B cell (primary cell): Measurements from ENCODE around the gene TWF2. TPM values are rescaled to one million over a fixed set of nuclear protein-coding genes. Genes with fewer than 3 reads are reported as not detected.
A peak's percentile ranks its signal among the peaks of the same experiment; 100 is the strongest.

Source experiments
- ATAC-seq: fragments of 200-7000 bp; cut with Tn5 transposase; one replicate; pipeline ENCODE4 v1.10.0; 2021; ENCODE audit warnings: low read depth, mild to moderate bottlenecking, moderate number of reproducible peaks, moderate library complexity
- CTCF ChIA-PET: fragments of 350-600 bp; sonication (Branson Sonifier 250); formaldehyde crosslinking; loops from one replicate; lab custom pipeline; 2021; ENCODE audit warnings: antibody characterized with exemption, inconsistent platforms; lab: Charles Lee
- POLR2A ChIA-PET: fragments of 350-600 bp; sonication (Branson Sonifier 250); formaldehyde crosslinking; loops from one replicate; lab custom pipeline; 2021; ENCODE audit warnings: antibody characterized with exemption; lab: Charles Lee
- DNase-seq: peaks from one replicate; pipeline ENCODE4 v3.0.0; 2013
- H2AFZ ChIP-seq: 2 replicates; pipeline ENCODE4 v1.6.1; 2012; ENCODE audit warnings: mild to moderate bottlenecking, low read depth, low read length; ENCODE audit not compliant: insufficient read depth, poor library complexity, severe bottlenecking
- H3K27ac ChIP-seq, 2 donors: 1 replicate in 1 of 2; 2 replicates in 1 of 2; pipeline ENCODE4 v1.5.1; 2012 to 2013; ENCODE audit warnings: low read length in 2 of 2, mild to moderate bottlenecking in 2 of 2, moderate library complexity in 1 of 2
- H3K27me3 ChIP-seq, 4 experiments: fragments of 200-600 bp in 1 of 4; sonication (generic) in 1 of 4; replicated peaks in 1 of 4; 1 replicate in 2 of 4; 2 replicates in 2 of 4; pipeline versions ENCODE4 v1.6.1 to v1.7.0; 2013 to 2016; ENCODE audit warnings: low read length in 3 of 4, mild to moderate bottlenecking in 2 of 4, mixed read lengths in 1 of 4, moderate library complexity in 1 of 4; ENCODE audit not compliant: insufficient read depth in 4 of 4, control insufficient read depth in 3 of 4; ENCODE audit errors: control extremely low read depth in 1 of 4
- H3K36me3 ChIP-seq, 2 experiments: replicated peaks in 1 of 2; 1 replicate in 1 of 2; 2 replicates in 1 of 2; pipeline versions ENCODE4 v1.6.1 to v1.7.1; 2013; ENCODE audit warnings: low read length in 1 of 2; ENCODE audit not compliant: insufficient read depth in 2 of 2, control insufficient read depth in 1 of 2; ENCODE audit errors: control extremely low read depth in 1 of 2, extremely low read depth in 1 of 2
- H3K4me1 ChIP-seq, 2 donors: fragments of 200-600 bp in 1 of 2; sonication (generic) in 1 of 2; 1 replicate in 1 of 2; 2 replicates in 1 of 2; pipeline versions ENCODE4 v1.5.1 to v1.6.1; 2013 to 2017; ENCODE audit warnings: low read length in 2 of 2; ENCODE audit not compliant: control insufficient read depth in 2 of 2, insufficient read depth in 2 of 2
- H3K4me2 ChIP-seq: replicated peaks from 2 replicates; pipeline ENCODE3; 2012; ENCODE audit warnings: mild to moderate bottlenecking, low read depth, low read length; ENCODE audit not compliant: poor library complexity, severe bottlenecking
- H3K4me3 ChIP-seq, 5 experiments: fragments of 200-600 bp in 1 of 5; sonication (generic) in 1 of 5; 1 replicate in 3 of 5; 2 replicates in 2 of 5; pipeline versions ENCODE4 v1.5.1 to v1.7.0; 2011 to 2016; ENCODE audit warnings: low read length in 4 of 5, mild to moderate bottlenecking in 4 of 5, low read depth in 2 of 5, control low read depth in 1 of 5, moderate library complexity in 1 of 5; ENCODE audit not compliant: insufficient read depth in 1 of 5; ENCODE audit errors: control extremely low read depth in 1 of 5, extremely low read depth in 1 of 5
- H3K79me2 ChIP-seq: fragments of 200-600 bp; sonication (generic); one replicate; pipeline ENCODE4 v1.6.0; 2016; ENCODE audit warnings: low read length; ENCODE audit not compliant: control insufficient read depth, insufficient read depth
- H3K9ac ChIP-seq: fragments of 200-600 bp; sonication (generic); 2 replicates; pipeline ENCODE4 v1.6.1; 2017; ENCODE audit warnings: mild to moderate bottlenecking, low read length, moderate library complexity
- H3K9me3 ChIP-seq, 3 donors: one replicate each; pipeline versions ENCODE4 v1.6.1 to v1.7.1; 2013; ENCODE audit warnings: low read length in 2 of 3; ENCODE audit not compliant: control insufficient read depth in 2 of 3, insufficient read depth in 1 of 3; ENCODE audit errors: control extremely low read depth in 1 of 3
- H4K20me1 ChIP-seq: 2 replicates; pipeline ENCODE4 v1.6.0; 2012; ENCODE audit warnings: mild to moderate bottlenecking, low read length; ENCODE audit not compliant: insufficient read depth, control insufficient read depth, poor library complexity, severe bottlenecking
- H3K27ac Mint-ChIP-seq: one replicate; pipeline ENCODE4 v1.8.0; 2021; ENCODE audit warnings: mixed read lengths
- H3K27me3 Mint-ChIP-seq: one replicate; pipeline ENCODE4 v1.8.0; 2021; ENCODE audit warnings: mixed read lengths
- H3K4me1 Mint-ChIP-seq: one replicate; pipeline ENCODE4 v1.8.0; 2021; ENCODE audit warnings: mixed read lengths
- H3K4me3 Mint-ChIP-seq: one replicate; pipeline ENCODE4 v1.8.0; 2021; ENCODE audit warnings: mixed read lengths
- H3K9me3 Mint-ChIP-seq: one replicate; pipeline ENCODE4 v1.8.0; 2022; ENCODE audit warnings: mixed read lengths; ENCODE audit not compliant: insufficient read depth
- CTCF ChIP-seq: fragments of 200-600 bp; IDR thresholded peaks from one replicate; pipeline ENCODE4 v1.8.0; 2022; ENCODE audit warnings: antibody characterized with exemption, mild to moderate bottlenecking
- EZH2 ChIP-seq: IDR thresholded peaks from 2 replicates; pipeline ENCODE4 v1.6.1; 2012; ENCODE audit warnings: borderline replicate concordance, low read depth, mild to moderate bottlenecking, moderate library complexity, low read length; ENCODE audit not compliant: insufficient read depth, poor library complexity, severe bottlenecking
- WGBS: methylation state at CpG from one replicate; pipeline ENCODE4 v1.1.5; 2013; ENCODE audit warnings: missing lambda C conversion rate; ENCODE audit not compliant: insufficient coverage; 5-methylcytosine and 5-hydroxymethylcytosine counted together
- intact Hi-C: fragments of 100-400 bp; cut with micrococcal nuclease; formaldehyde crosslinking; loops from one replicate; pipeline ENCODE4 v1.10.0; 2022
- polyA plus RNA-seq: library from polyadenylated mRNA; depleted of rRNA; stranded (reverse); fragments of >200 nt; gene quantifications from 2 replicates; pipeline ENCODE4 v1.2.3, GENCODE V29; 2012
- small RNA-seq: library from RNA; depleted of rRNA; stranded (forward); fragments of <200 nt; gene quantifications from one replicate; pipeline ENCODE3, GENCODE V24; 2012; ENCODE audit warnings: low replicate concordance, low read depth; ENCODE audit not compliant: insufficient read length
- total RNA-seq, 2 donors: library from RNA; stranded (reverse); fragments of 120-200 nt in 1 of 2; gene quantifications; 1 replicate in 1 of 2; 2 replicates in 1 of 2; pipeline versions ENCODE4 v1.2.3 to v1.2.4, GENCODE V29; 2013 to 2022

The TWF2 gene
- total and polyA plus RNA-seq, 2 donors (not counting 1 experiment from before 2014, with no cell fraction given) = 60.3 to 88.2 TPM

GRCh38 chr3:52182196-52182595, 56.8 kb downstream of the TWF2 start:
- H3K4me3 Mint-ChIP-seq = no peak overlapping the region
- H3K27me3 ChIP-seq = no peaks in the 10 kb centered on the region
- intact Hi-C loops = no loop called here
- H3K4me1 ChIP-seq = no peaks in the 10 kb centered on the region
- no peaks in the 10 kb centered on the region for H3K9me3 ChIP-seq
- no peaks in the 10 kb centered on the region for H4K20me1 ChIP-seq
- WGBS = 93% methylated on average over 4 of the region's 5 CpGs
- H3K27ac Mint-ChIP-seq = no peak overlapping the region
- H3K4me1 Mint-ChIP-seq = no peaks in the 10 kb centered on the region
- DNase-seq (no peak), ATAC-seq (no peak)
- POLR2A ChIA-PET = no interaction called here
- H3K4me2 ChIP-seq = no peak overlapping the region
- no peak overlapping the region for H3K9ac ChIP-seq
- H3K36me3 ChIP-seq = no peaks in the 10 kb centered on the region
- no peaks in the 10 kb centered on the region for H3K27me3 Mint-ChIP-seq
- H3K4me3 ChIP-seq = no peak overlapping the region
- H2AFZ ChIP-seq = no peak overlapping the region
- no peaks in the 10 kb centered on the region for H3K79me2 ChIP-seq
- no peak for TF ChIP-seq CTCF
- no peak for TF ChIP-seq EZH2
- CTCF ChIA-PET = no interaction called here
- no peaks in the 10 kb centered on the region for H3K9me3 Mint-ChIP-seq
- no peak overlapping the region for H3K27ac ChIP-seq

GRCh38 chr3:52181543-52181942, 57.4 kb downstream of the TWF2 start:
- Histone ChIP-seq H3K36me3 (no peaks in the 10 kb centered on the region), H3K4me1 (no peaks in the 10 kb centered on the region), H3K4me3 (no peak overlapping the region), H3K9me3 (no peaks in the 10 kb centered on the region), H3K4me2 (no peak overlapping the region), H3K79me2 (no peaks in the 10 kb centered on the region), H3K9ac (no peak overlapping the region), H3K27ac (no peak overlapping the region), H3K27me3 (no peaks in the 10 kb centered on the region), H4K20me1 (no peaks in the 10 kb centered on the region), H2AFZ (no peak overlapping the region)
- Mint-ChIP-seq H3K9me3 (no peaks in the 10 kb centered on the region), H3K4me1 (no peaks in the 10 kb centered on the region), H3K27me3 (no peaks in the 10 kb centered on the region), H3K4me3 (no peak overlapping the region), H3K27ac (no peak overlapping the region)
- TF ChIP-seq EZH2 = no peak
- no peak for TF ChIP-seq CTCF
- intact Hi-C loops = no loop called here
- 98% methylated on average over 4 of the region's 4 CpGs for WGBS
- ChIA-PET CTCF (interaction anchor here (0.7 kb wide), 1 partner anchor 219 kb away, joined by 3 read pairs; no protein-coding TSS in a partner anchor), POLR2A (no interaction called here)
- DNase-seq (no peak), ATAC-seq (no peak)

Small RNA genes lying within 50 kb of the gene (small RNA-seq; reads per million reads assigned to genes)
- gene MIRLET7G = 1,135 reads per million, percentile 98 among the genes with 10 or more reads in this experiment

Other genes with a start within 250 kb of the TWF2 start
- gene RPL29, start 243.3 kb downstream of the TWF2 start, total RNA-seq = 1,460 and 1,552 TPM in 2 replicates
- gene RPL29, start 243.3 kb downstream of the TWF2 start, polyA plus RNA-seq = 2,693 and 3,787 TPM in 2 replicates
- gene DUSP7, start 182.6 kb downstream of the TWF2 start, total RNA-seq = 6.9 TPM in 2 replicates
- gene DUSP7, start 182.6 kb downstream of the TWF2 start, polyA plus RNA-seq = 2.9 and 5.1 TPM in 2 replicates
- 2.4 and 2.8 TPM in 2 replicates for gene POC1A, start 84.7 kb downstream of the TWF2 start, total RNA-seq
- 1.4 and 1.7 TPM in 2 replicates for gene POC1A, start 84.7 kb downstream of the TWF2 start, polyA plus RNA-seq
- 26.1 and 28.3 TPM in 2 replicates for gene ALAS1, start 41.0 kb downstream of the TWF2 start, total RNA-seq
- 18.9 and 30.2 TPM in 2 replicates for gene ALAS1, start 41.0 kb downstream of the TWF2 start, polyA plus RNA-seq
- 16.0 and 21.0 TPM in 2 replicates for gene TLR9, start 13.5 kb downstream of the TWF2 start, total RNA-seq
- 1.9 and 3.7 TPM in 2 replicates for gene TLR9, start 13.5 kb downstream of the TWF2 start, polyA plus RNA-seq
- gene PPM1M, start 6.6 kb upstream of the TWF2 start, total RNA-seq = 45.0 and 53.6 TPM in 2 replicates
- gene PPM1M, start 6.6 kb upstream of the TWF2 start, polyA plus RNA-seq = 42.5 and 65.2 TPM in 2 replicates
- 94.0 and 101 TPM in 2 replicates for gene WDR82, start 39.5 kb upstream of the TWF2 start, total RNA-seq
- gene WDR82, start 39.5 kb upstream of the TWF2 start, polyA plus RNA-seq = 27.8 and 46.5 TPM in 2 replicates
- gene GLYCTK, start 48.7 kb upstream of the TWF2 start, total RNA-seq = 39.8 and 45.2 TPM in 2 replicates
- 34.3 and 46.9 TPM in 2 replicates for gene GLYCTK, start 48.7 kb upstream of the TWF2 start, polyA plus RNA-seq
- gene DNAH1, start 77.2 kb upstream of the TWF2 start, total RNA-seq = 47.2 and 47.6 TPM in 2 replicates
- gene DNAH1, start 77.2 kb upstream of the TWF2 start, polyA plus RNA-seq = 59.2 and 60.9 TPM in 2 replicates
- 91.4 and 94.1 TPM in 2 replicates for gene BAP1, start 170.8 kb upstream of the TWF2 start, total RNA-seq
- gene BAP1, start 170.8 kb upstream of the TWF2 start, polyA plus RNA-seq = 81.6 and 132 TPM in 2 replicates
- 23.8 and 24.9 TPM in 2 replicates for gene PHF7, start 171.5 kb upstream of the TWF2 start, total RNA-seq
- 12.8 and 22.2 TPM in 2 replicates for gene PHF7, start 171.5 kb upstream of the TWF2 start, polyA plus RNA-seq
- 0.27 and 0.42 TPM in 2 replicates for gene SEMA3G, start 205.9 kb upstream of the TWF2 start, total RNA-seq
- 0.07 and 0.10 TPM in 2 replicates for gene SEMA3G, start 205.9 kb upstream of the TWF2 start, polyA plus RNA-seq
- 1.1 TPM in 1 of 2 replicates, not detected in the other for gene TNNC1, start 214.9 kb upstream of the TWF2 start, total RNA-seq
- gene TNNC1, start 214.9 kb upstream of the TWF2 start, polyA plus RNA-seq = 5.4 and 16.7 TPM in 2 replicates
- 161 and 169 TPM in 2 replicates for gene NISCH, start 216.4 kb upstream of the TWF2 start, total RNA-seq
- 127 and 130 TPM in 2 replicates for gene NISCH, start 216.4 kb upstream of the TWF2 start, polyA plus RNA-seq